GM19023 (cell line): ENCODE results near the gene ACKR3.

Experiments used
- ATAC-seq: cut with Tn5 transposase; IDR thresholded peaks from one replicate; pipeline ENCODE4 v1.9.1; 2021; ENCODE audit warnings: mild to moderate bottlenecking, moderate library complexity; ENCODE audit not compliant: unreplicated experiment

ACKR3 gene

DNA sequence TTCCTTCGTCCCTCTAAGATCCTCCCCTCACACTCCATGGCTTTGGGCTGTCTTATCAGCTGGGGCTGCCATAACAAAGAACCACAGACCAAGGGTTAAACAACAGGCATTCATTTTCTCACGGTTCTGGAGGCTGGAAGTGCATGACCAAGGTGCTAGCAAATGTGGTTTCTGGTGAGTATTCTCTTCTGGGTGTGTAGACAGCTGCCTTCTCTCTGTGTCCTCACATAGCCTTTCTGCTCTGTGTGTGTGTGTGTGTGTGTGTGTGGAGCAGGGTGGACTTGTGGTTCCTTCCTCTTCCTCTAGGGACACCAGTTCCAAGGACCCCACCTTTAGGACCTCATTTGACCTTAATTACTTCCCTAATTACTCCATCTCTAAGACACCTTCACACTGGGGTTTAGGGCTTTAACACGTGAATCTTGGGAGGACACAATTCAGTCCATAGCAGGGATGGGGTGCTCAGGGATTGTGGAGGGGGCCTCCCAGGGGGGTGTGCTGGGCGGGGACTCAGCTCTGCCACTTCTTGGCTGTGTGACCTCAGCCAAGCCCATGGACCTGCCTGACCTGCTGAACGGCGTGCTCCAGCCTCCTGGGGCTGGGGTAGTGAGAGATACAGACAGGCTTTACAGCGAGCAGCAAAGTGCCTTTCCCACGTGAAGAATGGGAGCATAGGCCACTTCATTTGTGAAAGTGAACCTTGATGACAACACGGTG, 38.0 kb downstream of the ACKR3 start:
- no peak for ATAC-seq

DNA sequence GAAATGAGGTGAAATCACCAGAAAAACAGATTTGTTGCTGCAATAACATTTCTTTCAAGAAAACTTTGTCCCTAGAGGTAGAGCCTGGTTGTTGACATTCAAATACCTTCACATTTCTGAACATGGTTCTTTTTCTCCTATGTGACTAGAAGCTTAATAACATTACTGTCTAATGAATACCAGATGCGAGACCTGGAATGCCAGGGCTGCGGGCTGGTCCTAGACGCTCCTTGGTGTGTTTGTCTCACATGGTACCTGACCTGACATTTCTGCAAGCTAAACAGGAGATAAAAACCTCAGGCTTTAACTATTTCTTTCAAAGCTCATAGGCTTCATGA, 38.5 kb downstream of the ACKR3 start:
- ATAC-seq = no peak

DNA sequence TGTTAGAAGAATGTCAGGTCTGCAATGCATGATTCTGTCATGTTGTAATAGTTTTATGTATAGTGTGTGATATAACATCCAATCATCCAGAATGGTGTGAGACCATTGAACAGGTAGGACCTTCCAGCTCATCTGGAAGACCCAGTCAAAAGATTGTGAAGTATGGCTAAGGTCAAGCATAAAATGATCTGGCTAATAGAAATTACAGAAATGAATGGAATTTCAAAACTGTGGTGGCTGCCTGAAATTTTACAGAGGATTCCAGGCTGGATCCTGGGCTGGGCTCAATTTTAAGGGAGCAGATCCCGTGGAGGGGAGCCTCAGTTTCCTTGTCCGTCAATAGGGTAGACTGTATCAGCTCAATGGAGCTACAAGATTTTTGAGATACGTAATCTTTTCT, 39.1 kb downstream of the ACKR3 start:
- ATAC-seq = no peak

DNA sequence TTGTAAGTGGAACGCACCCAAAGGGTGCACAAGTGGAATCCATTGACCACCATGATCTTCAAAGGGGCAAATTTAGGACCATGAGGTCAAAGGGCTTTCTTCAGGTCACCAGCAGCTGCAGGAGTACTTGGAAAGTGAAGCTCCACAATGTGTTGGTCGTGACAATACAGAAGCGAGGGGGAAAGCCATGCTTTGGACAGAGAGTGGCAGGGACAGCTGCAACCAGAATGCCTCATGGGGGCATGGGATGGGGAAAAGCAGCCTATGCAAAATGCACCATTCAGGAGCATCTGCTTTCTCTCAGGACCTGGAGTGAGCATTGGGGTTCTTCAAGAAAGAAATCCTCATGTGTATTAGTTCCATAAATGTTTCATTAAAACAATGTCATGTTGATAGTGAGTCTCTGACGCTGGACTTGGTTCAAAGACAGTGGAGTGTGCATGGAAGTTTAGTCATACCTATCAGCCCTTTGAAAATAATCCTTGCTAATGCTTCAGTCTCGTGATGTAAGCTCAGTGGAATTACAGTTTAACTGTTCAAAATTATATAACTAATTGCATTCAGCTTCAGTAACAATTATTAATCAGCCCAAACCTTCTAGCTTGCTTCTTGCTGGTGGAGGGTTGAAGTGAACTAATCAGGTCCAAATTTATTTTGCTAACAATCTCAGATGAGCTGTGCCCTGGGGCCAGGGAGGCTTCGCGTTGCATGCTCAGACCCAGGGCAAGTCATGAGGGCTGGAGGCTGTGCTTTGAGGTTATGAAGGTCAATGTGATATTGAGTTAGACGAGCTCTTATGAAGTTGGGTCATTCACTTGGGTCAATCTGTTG, 41.6 kb downstream of the ACKR3 start:
- no peak for ATAC-seq

DNA sequence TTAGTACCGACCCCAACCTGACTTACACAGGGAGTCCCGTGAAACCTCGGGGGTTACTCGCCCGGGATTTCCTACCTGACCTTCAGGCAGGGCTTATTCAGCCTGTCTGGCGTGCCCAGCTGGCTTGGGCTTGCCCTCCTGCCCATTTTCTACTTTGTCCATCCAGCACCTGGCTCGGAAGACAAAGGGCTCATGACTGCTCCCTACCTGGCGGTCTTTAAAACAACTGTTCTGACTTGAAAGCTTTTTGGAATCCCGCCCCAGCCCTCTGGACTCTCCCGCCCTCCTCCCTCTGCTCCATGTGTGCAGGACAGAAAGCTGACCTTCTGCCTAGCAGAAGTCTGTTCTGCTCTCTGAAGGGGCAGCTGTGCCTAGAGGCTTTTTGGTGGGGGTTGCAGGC, 43.1 kb downstream of the ACKR3 start:
- ATAC-seq = no peak

DNA sequence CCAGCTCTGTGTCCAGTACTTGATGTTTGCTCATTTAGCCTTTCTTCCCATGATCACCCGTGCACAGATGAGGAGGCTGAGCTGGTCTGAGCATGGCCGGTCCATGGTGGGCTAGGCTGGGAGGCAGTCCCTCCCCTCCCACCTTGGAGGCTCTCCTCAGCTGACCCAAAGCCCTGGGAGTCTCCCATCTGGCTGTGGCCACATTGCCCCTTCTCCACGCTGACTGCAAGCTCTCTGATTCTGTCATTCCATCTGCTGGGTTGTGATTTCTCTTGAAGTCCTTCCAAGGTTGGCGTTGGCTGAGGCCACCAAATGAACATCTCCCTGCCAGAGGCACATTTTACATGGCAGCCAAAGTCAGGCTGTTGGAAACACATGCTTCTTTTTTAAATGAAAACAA, 44.0 kb downstream of the ACKR3 start:
- ATAC-seq = no peak

DNA sequence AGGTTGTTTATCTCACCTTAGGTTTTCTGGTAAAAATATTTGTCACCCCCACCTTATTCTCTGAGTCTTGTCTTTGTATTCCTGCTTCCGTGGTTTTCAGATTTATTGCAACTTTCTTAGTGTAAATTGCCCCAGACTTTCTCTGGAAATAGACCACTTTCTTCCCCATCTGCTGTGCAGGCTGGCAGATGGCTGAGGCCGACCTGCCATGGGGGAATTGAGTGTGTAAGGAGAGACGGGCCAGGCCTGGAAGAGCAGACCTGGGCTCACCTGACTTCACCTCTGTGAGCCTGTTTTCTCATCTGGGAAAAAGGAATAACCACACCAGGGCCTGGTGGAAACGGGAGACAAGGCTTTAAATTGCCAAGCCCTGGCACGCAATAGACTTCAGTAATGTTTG, 44.9 kb downstream of the ACKR3 start:
- no peak for ATAC-seq

DNA sequence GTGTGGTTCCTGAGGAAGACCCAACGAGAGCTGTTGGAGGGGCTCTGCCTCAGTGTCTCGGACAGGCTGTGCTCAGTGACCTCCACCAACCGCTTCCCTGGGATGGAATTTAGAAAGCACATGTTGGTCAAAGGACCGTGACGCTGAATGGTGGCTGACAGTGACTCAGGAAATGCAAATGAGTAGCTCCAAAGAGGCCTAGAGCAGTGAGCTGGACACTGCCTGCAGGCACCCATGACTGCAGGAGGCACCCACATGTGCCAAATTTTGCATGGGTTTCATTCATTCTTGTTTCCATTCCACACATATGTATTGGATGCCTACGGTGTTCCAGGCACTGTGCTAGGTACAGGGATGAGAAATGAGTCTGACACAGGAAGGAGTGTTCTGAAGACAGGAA, 46.4 kb downstream of the ACKR3 start:
- ATAC-seq = no peak

DNA sequence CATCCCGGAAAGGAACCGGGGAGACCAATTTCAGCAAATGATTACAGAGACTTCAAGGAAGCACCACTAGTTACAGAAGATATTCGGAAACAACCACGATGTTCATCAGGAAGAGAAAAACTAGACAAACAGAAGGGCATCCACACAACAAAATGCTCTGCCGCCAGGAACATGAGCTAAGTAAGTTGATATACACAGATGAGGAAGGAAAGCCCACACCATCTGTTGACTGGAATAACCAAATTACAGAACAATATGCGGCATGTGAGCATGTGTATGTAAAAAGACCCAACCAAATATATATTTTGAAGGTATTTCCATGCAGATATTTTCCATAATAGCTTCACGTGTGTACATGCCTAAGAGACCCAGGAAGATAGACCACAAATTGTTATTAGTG, 47.0 kb downstream of the ACKR3 start:
- no peak for ATAC-seq

DNA sequence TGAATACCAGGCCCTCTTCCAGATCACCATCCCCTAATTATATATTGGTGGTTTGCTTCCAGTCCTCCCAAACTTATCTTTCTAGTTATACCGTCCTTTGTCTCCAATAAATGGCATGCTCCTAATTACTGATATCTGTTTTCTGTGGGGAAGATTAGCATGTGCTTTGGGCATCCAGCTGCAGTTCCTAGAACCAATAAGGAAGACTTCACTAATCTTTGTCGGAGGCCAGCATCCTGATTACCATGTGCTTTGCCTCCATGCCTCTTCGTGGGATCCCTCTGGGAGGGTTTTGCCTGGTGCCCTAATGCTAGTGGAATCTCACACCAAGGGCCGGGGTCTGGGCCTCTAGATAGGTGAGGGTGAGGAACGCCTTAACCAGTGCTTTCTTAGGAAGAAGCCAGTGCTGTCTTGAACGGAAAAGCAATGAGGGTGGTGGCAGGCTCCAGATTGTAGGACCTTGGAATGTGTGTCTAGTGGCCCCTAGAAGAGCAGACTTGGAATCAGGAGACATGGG, 47.7 kb downstream of the ACKR3 start:
- ATAC-seq = no peak

DNA sequence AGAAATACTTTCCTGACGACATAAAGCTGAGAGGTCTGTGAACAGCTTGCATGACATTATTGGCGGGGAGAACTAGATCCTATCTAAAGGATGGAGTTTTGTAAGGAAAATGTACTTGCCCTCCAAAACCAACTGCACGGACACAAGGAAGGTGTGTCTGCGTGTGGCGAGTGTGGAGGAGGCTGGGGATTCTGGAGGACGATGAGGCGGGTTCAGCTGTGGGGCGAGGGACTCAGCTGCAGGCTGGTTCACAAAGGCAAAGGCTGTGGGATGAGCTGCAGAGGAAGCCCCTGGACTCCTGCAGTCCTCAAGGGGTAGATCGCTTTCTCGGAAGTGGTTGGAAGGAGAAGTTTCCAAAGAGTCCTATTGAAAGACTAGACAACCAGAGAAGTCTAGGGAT, 48.2 kb downstream of the ACKR3 start:
- ATAC-seq = no peak

DNA sequence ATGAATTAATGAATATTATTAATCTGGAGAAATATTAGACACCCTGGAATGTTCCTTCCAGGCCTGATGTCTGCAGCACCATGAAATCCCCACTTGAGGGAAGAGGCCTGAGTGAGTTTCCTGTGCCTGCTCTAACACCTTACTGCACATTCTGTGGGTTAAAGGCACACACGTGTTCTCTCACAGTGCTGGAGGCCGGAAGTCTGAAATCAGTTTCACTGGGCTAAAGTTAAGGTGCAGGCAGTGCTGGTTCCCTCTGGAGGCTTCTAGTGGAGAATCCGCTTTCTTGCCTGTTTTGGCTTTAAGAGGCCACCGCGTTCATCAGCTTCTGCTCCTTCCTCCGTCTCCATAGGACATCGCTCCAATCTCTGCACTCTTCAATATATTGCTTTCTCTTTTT, 48.7 kb downstream of the ACKR3 start:
- no peak for ATAC-seq

DNA sequence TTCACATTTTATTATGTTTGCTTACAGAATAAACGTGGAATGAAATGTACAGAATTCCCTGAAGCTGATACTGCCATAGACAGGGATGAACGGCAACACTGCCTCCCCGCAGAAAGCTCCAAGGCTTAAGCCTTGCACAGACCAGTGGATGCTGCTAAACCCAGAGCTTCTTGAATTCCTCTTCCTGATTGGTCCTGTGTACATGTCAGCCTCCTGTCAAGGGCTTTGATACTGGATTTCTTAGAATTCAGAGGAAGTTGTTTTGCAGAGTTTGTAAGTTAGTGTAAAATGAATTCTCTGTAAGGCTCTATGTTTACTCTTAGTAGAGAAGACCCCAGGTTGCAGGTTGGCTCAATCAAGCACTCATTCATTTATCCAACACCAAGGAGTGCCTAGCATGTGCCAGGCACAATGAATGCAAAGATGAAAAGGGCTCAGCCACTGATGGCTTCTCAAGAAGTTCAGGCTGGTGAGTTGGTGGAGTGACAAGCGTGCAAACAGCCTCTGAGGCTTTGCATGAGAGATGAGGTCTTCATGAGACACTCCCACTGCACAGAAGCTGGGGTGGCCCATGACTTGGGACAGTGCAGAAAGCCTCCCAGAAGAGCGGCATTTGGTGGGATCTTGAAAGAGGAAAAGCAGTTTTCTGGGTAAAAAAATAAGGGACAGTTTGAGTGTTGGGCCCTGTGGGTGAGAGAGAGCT, 50.4 kb downstream of the ACKR3 start:
- ATAC-seq = no peak

DNA sequence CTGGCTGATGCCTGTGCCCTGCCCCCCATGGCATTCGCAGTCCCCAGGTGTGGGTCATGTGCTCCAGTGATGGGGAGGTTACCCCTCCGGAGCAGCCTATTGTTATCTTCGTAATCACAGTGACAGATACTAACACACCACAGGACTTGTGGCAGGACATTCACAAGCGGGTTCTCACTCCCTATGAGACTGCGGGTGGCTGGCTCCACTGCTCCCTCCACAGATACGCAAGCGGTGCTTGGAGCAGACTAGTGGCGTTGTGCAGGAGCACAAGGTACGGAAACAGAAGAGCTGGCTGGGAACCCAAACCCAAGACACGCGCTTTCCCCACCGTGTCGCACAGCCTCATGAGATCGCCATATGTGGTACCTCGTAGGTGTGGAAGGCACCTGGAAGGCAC, 52.2 kb downstream of the ACKR3 start:
- ATAC-seq = no peak

DNA sequence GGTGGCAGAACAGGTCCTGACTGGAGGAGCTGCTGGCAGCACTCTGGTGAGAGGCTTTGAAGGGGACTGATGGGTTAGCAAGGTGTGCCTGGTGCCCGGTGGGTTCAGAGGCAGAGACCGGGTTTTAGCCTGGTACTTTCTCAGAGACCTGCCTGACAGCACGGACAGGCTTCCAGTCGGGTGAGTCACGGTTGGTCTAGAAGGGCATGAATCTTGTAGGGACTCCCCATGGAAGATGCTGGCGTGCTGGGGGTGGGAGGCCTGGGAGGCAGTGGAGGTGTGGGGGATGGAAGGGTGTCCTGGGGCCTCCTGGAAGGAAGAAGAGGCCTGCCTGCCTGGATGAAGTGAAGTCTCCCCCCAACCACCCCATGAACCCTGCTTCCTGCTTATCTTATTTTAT, 52.6 kb downstream of the ACKR3 start:
- ATAC-seq = no peak

DNA sequence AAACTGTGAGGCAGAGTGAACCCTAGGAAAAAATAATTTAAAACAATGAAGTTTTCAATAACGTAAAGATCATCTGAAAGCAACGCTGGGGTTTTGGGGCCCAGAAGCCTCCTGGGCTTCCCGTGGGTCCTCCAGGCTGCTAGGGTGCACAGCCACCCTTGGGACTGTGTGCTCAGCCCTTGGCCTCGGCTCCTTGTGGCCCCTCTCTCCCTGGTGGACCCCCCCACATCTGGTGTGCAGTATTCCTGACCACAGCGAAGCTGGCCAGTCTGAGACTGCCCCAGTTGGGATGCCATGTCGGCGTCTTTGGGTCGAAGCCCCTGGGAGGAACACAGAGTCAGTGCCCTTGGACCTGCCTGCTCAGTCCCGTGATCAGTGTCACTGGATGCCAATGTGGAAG, 53.0 kb downstream of the ACKR3 start:
- no peak for ATAC-seq

DNA sequence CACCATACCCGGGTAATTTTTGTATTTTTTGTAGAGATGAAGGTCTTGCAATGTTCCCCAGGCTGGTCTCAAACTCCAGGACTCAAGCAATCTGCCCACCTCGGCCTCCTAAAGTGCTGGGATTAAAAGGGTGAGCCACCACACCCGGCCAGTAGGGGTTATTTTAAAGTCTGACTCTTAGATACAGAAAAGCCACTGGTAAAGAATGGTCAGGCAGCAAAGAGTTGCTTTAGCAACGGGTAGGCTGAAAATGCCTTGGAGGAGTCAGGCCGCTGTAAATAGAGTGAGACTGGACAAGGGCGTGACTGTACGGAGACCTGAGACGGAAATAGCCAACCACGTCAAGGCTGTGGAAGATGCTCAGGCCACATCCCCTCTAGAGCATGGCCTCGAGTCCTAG, 54.2 kb downstream of the ACKR3 start:
- no peak for ATAC-seq

DNA sequence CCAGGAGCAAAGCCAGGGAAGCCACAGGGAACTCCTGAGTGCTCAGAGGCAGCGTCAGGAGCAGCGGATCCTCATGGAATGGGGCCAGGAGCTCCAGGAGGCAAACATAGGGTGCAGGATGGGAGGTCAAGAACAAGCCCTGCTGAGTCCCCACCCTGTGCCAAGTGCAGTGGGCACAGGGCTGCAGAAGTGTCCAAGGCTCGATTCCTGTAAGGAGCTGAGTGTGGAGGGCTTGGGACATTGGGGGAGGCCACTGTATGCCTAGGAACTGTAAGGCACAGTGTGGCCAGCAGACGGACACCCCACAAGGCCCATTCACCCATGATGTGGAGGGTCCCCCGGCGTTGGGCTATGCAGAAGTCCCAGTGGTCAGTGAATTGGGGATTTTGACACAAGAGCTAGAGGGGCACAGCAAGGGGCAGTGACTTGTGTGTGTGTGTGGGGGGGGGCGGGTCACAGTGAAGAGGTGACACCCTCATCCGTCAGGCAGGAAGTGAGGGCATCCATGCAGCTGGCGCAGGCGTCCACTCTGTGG, 55.6 kb downstream of the ACKR3 start:
- ATAC-seq = no peak

DNA sequence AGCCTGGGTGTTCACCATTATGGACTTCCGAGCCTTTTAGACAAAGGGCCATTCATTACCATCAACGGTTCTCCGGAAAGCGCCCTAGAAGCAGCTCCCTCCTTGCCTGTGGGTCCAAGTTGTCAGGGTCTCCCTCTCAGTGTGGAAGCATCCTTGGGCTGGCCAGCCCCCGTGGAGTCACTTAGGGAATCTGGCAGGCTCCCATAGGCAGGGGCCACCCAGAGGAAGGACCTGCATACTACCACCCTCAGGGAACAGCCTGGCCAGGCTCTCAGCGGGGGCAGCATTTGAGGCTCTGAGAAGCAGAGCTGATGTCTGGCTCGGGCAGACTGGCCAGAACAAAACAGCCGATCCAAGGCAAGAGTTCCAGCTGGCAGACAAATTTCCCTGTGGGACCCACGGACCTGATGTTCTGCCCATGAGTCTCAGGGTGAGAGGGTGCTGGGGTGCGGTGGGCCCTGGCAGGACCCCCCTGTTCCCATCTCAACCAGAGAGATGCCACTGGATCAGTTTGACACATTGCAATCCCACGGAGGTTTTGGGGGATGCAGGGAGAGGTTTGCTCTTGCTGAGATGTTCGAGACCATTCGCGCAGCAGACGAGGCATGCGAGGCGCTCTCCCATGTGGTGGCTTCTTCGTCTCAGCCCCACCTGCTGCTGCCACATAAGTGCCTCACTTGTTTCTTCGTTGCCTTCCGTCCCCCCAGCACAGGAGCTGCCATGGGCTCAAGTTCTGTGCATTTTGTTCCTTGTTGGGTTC, 56.9 kb downstream of the ACKR3 start:
- ATAC-seq = no peak

DNA sequence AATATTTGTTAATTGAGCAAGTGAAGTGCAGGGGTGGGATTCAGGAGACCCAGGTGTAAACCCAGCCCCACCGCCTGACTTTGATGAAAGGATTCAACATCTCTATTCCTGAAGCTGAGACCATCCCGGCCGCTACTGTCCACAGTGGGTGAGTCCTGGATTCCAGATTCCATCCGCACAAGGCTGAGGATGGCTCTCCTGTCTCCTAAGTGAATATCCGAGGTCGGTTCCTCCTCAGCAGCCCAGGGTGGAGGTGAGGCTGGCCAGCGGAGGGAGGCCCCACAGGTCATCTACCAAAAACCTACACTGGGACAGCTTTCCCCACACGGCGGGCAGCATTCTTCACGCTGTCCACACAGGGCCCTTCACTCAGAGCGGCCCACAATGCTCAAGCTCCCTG, 57.6 kb downstream of the ACKR3 start:
- ATAC-seq = no peak

DNA sequence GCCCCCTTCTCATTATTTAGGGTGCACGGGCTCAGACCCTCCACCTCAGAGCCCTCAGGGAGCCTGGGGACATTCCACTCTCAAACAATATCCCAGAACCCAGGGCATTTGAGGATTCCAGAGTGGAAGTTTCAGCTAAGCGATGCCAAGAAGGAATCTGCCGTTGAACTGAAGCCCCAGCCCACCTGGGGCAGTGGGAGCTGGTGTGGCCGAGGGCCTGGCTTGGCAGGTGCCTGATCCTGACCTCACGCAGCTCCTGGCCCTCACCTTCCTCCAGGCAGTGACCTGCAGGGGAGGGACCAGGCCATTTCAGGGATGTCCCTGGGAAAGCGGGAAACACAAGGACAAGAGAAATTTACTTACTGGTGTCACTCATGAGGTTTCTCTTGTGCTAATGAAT, 58.2 kb downstream of the ACKR3 start:
- ATAC-seq = no peak
